Transverse colon (tissue), 4 donors: Measurements from ENCODE around the gene BAG1. TPM values are rescaled to one million over a fixed set of nuclear protein-coding genes. Genes with fewer than 3 reads are reported as not detected.

ENCODE experiments used
- DNase-seq: peaks from one replicate; pipeline ENCODE4 v3.0.0-alpha.2; 2019
- H3K27ac ChIP-seq, 4 donors: fragments of 200-600 bp; sonication (generic); 2 replicates each; pipeline ENCODE4 v1.5.1; 2016 to 2018; ENCODE audit warnings: inconsistent platforms in 4 of 4
- H3K27me3 ChIP-seq: fragments of 200-600 bp; sonication (generic); 2 replicates; pipeline ENCODE4 v1.5.1; 2017; ENCODE audit warnings: inconsistent platforms
- H3K36me3 ChIP-seq, 4 donors: fragments of 200-600 bp; sonication (generic); 2 replicates each; pipeline ENCODE4 v1.5.1; 2017 to 2019; ENCODE audit warnings: inconsistent platforms in 4 of 4
- H3K4me1 ChIP-seq, 4 donors: fragments of 200-600 bp; sonication (generic); 2 replicates each; pipeline ENCODE4 v1.5.1; 2017 to 2020; ENCODE audit warnings: inconsistent platforms in 4 of 4
- H3K4me3 ChIP-seq, 4 donors: fragments of 200-600 bp; sonication (generic); 1 replicate in 1 of 4; 2 replicates in 3 of 4; pipeline versions ENCODE4 v1.5.1 to v1.6.1; 2017 to 2019; ENCODE audit warnings: inconsistent platforms in 4 of 4
- H3K9me3 ChIP-seq, 2 donors: fragments of 200-600 bp; sonication (generic); 2 replicates each; pipeline ENCODE4 v1.5.1; 2017 to 2019; ENCODE audit warnings: inconsistent platforms in 2 of 2
- EP300 ChIP-seq: sonication (generic); formaldehyde crosslinking; IDR thresholded peaks from one replicate; pipeline ENCODE4 v1.6.1; 2017; ENCODE audit warnings: antibody characterized with exemption, low read depth
- POLR2A ChIP-seq: fragments of 450-650 bp; IDR thresholded peaks from one replicate; pipeline ENCODE4 v1.6.1; 2016; ENCODE audit warnings: antibody characterized with exemption, mild to moderate bottlenecking, moderate library complexity
- POLR2AphosphoS5 ChIP-seq, 3 donors: sonication (generic); formaldehyde crosslinking; IDR thresholded peaks; one replicate each; pipeline ENCODE4 v1.6.1; 2016; ENCODE audit warnings: antibody characterized with exemption in 3 of 3
- WGBS, 2 donors: methylation state at CpG; one replicate each; pipeline ENCODE4 v1.1.5; 2018; ENCODE audit warnings: low coverage in 1 of 2; 5-methylcytosine and 5-hydroxymethylcytosine counted together
- in situ Hi-C, 4 donors: fragments of 200-750 bp; cut with MboI; loops; one replicate each; pipeline versions ENCODE4 v1.15.0 to v1.15.1; 2017; ENCODE audit warnings: low sequenced_read_pairs in 3 of 4, low pct_ligation_motif_present in 1 of 4, low pct_unique_long_range_greater_than_20kb in 1 of 4
- intact Hi-C: fragments of 100-400 bp; cut with DNase I; formaldehyde crosslinking; loops from one replicate; pipeline ENCODE4 v1.15.1; 2023; ENCODE audit warnings: low total_unique reads
- total RNA-seq, 4 donors: library from RNA; depleted of rRNA; stranded (reverse); fragments of >200 nt; gene quantifications; one replicate each; pipeline ENCODE4 v1.1.0, GENCODE V29; 2016
- TF ChIP-seq, protein P1 (sequence below), 5 experiments: fragments of 200-600 bp in 3 of 5; fragments of 450-650 bp in 2 of 5; sonication (generic) in 3 of 5; IDR thresholded peaks; 1 replicate in 2 of 5; 2 replicates in 3 of 5; pipeline ENCODE4 v1.5.1; 2016 to 2017; ENCODE audit warnings: antibody characterized with exemption in 5 of 5, inconsistent platforms in 3 of 5, mild to moderate bottlenecking in 2 of 5, moderate library complexity in 1 of 5

BAG1 gene
- total RNA-seq, 4 donors from 2014 or later, result 73.2 to 185 (median 131) TPM

GRCh38 chr9:33246269-33246860 is 18.1 kb downstream of the BAG1 start:
- TF ChIP-seq POLR2A (no peak), POLR2AphosphoS5 (IDR thresholded peaks at IDR 0.05) (no peak), EP300 (no peak)
- TF ChIP-seq, protein P1, sequence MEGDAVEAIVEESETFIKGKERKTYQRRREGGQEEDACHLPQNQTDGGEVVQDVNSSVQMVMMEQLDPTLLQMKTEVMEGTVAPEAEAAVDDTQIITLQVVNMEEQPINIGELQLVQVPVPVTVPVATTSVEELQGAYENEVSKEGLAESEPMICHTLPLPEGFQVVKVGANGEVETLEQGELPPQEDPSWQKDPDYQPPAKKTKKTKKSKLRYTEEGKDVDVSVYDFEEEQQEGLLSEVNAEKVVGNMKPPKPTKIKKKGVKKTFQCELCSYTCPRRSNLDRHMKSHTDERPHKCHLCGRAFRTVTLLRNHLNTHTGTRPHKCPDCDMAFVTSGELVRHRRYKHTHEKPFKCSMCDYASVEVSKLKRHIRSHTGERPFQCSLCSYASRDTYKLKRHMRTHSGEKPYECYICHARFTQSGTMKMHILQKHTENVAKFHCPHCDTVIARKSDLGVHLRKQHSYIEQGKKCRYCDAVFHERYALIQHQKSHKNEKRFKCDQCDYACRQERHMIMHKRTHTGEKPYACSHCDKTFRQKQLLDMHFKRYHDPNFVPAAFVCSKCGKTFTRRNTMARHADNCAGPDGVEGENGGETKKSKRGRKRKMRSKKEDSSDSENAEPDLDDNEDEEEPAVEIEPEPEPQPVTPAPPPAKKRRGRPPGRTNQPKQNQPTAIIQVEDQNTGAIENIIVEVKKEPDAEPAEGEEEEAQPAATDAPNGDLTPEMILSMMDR (IDR thresholded peaks at IDR 0.05), result no peak
- Histone ChIP-seq H3K9me3 (no peaks in the 10 kb centered on the region), H3K27me3 (no peaks in the 10 kb centered on the region), H3K27ac (no peak overlapping the region), H3K4me3 (no peak overlapping the region), H3K36me3 (no peaks in the 10 kb centered on the region), H3K4me1 (peaks cover 0 to 4% (median 0%) of the 10 kb centered on the region in 4 donors)
- in situ Hi-C loops (no loop called here), intact Hi-C loops (no loop called here)
- no peak for DNase-seq
- WGBS, 2 donors, result 94 to 100% methylated on average over 2 to 9 of the region's 9 CpGs

DNA sequence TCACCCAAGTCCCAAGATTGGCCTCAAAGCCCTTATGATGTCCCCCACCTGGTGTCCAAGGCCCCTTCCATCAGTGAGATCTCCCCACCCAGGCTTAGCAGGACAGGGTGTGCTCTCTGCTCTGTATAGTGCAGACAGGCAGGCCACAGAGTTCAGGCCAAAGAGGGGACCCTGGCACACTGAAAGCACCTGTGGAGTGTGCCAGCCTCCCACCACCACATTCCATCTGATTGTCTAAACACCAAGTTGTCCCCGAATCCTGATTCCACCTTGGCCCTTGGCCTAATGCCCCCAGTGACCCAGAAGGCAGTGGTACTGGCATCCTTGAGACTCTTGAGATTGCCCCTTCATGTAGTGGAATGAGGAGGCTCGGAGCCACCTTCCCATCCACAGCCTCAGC is 19.2 kb downstream of the BAG1 start:
- Histone ChIP-seq H3K27me3 (no peaks in the 10 kb centered on the region), H3K4me1 (peaks cover 0 to 12% (median 0%) of the 10 kb centered on the region in 4 donors), H3K4me3 (no peak overlapping the region), H3K9me3 (no peaks in the 10 kb centered on the region), H3K36me3 (no peaks in the 10 kb centered on the region), H3K27ac (no peak overlapping the region)
- no peak for TF ChIP-seq EP300
- no peak for TF ChIP-seq POLR2A
- no peak for TF ChIP-seq POLR2AphosphoS5 (IDR thresholded peaks at IDR 0.05)
- TF ChIP-seq, protein P1 (IDR thresholded peaks at IDR 0.05), result no peak
- intact Hi-C loops, result no loop called here
- in situ Hi-C loops, result no loop called here
- 86% methylated on average over 2 of the region's 2 CpGs; no CpG with 5 or more reads in 1 of the 2 donors for WGBS, 2 donors
- no peak for DNase-seq

- Histone ChIP-seq H3K4me1 (peaks cover 0 to 20% (median 0%) of the 10 kb centered on the region in 4 donors), H3K36me3 (no peaks in the 10 kb centered on the region), H3K4me3 (no peak overlapping the region), H3K9me3 (no peaks in the 10 kb centered on the region), H3K27ac (peak overlapping the region in 3 of 4 donors; percentile 2 to 38 (median 7)), H3K27me3 (no peaks in the 10 kb centered on the region)
- no peak for DNase-seq
- TF ChIP-seq POLR2AphosphoS5 (IDR thresholded peaks at IDR 0.05), result peak in 1 of 3 donors; percentile 8
- no peak for TF ChIP-seq POLR2A
- in situ Hi-C loops (no loop called here), intact Hi-C loops (no loop called here)
- WGBS, 2 donors, result 32 to 65% methylated on average over 3 to 9 of the region's 9 CpGs
Observed at GRCh38 chr9:33244137-33244784, 20.2 kb downstream of the BAG1 start.

DNA sequence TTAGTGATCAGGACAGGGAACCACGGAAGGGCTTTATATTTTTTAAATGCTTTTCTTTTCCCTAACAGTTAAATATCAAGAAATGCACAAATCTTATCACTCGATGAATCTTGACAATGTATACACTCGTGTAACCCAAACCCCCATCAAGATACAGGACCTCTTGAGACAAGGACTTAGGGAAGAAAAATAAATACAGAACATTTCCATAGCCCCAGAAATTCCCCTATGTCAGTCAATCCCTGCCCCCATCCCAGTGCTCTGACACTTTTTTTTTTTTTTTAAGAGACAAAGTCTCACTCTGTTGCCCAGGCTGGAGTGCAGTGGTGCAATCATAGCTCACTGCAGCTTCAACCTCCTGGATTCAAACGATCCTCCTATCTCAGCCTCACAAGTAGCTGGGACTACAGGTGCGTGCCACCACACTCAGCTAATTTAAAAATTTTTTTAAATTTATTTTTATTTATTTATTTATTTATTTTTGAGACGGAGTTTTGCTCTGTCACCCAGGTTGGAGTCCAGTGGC is 21.8 kb downstream of the BAG1 start:
- Histone ChIP-seq H3K27ac (peak overlapping the region in 1 of 4 donors; percentile 58), H3K4me3 (no peak overlapping the region), H3K27me3 (no peaks in the 10 kb centered on the region), H3K4me1 (peaks cover 0 to 20% (median 0%) of the 10 kb centered on the region in 4 donors), H3K36me3 (no peaks in the 10 kb centered on the region), H3K9me3 (no peaks in the 10 kb centered on the region)
- intact Hi-C loops, result no loop called here
- DNase-seq, result no peak
- TF ChIP-seq POLR2AphosphoS5 (IDR thresholded peaks at IDR 0.05) (no peak), EP300 (no peak), POLR2A (no peak)
- TF ChIP-seq, protein P1 (IDR thresholded peaks at IDR 0.05), result no peak
- 83 to 88% methylated on average over 3 to 6 of the region's 6 CpGs for WGBS, 2 donors
- in situ Hi-C loops, result no loop called here
